Uterus (tissue), 2 donors: Measurements from ENCODE around the gene SPSB2.

Experiments
- POLR2A ChIP-seq, 2 donors: fragments of 450-650 bp; IDR thresholded peaks; one replicate each; pipeline ENCODE4 v1.6.1; 2016; ENCODE audit warnings: antibody characterized with exemption in 2 of 2, mild to moderate bottlenecking in 1 of 2, moderate library complexity in 1 of 2
- TF ChIP-seq, protein P1 (sequence below), 4 experiments: fragments of 200-600 bp in 2 of 4; fragments of 450-650 bp in 2 of 4; sonication (generic) in 2 of 4; IDR thresholded peaks; one replicate each; pipeline ENCODE4 v1.5.1; 2016 to 2019; ENCODE audit warnings: antibody characterized with exemption in 4 of 4, mild to moderate bottlenecking in 2 of 4, moderate library complexity in 1 of 4

DNA sequence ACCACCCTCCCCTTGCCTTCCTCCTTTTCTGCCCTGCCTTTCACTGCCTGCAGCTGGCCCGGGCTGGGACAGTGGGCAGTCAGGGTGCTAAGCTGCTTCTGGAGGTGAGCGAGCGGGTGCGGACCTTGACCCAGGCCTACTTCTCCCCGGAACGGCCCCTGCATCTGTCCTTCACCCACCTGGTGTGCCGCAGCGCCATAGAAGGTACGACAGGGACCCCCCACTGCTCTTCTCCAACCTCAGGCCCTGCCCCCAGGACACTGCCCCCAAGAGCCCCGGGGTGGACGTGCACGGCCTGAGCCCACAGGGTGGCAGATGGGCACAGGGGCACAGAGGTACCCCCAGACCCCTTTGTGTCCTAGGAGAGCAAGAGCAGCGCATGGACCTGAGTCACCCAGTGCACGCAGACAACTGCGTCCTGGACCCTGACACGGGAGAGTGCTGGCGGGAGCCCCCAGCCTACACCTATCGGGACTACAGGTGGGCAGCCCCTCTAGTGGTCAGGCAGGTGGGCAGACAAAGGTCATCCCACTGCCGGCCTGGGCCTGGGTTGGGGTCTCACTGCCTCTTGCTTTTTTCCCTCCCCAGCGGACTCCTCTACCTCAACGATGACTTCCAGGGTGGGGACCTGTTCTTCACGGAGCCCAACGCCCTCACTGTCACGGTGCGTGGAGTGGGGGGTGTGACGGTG is 35.6 kb downstream of the SPSB2 start:
- TF ChIP-seq, protein P1, sequence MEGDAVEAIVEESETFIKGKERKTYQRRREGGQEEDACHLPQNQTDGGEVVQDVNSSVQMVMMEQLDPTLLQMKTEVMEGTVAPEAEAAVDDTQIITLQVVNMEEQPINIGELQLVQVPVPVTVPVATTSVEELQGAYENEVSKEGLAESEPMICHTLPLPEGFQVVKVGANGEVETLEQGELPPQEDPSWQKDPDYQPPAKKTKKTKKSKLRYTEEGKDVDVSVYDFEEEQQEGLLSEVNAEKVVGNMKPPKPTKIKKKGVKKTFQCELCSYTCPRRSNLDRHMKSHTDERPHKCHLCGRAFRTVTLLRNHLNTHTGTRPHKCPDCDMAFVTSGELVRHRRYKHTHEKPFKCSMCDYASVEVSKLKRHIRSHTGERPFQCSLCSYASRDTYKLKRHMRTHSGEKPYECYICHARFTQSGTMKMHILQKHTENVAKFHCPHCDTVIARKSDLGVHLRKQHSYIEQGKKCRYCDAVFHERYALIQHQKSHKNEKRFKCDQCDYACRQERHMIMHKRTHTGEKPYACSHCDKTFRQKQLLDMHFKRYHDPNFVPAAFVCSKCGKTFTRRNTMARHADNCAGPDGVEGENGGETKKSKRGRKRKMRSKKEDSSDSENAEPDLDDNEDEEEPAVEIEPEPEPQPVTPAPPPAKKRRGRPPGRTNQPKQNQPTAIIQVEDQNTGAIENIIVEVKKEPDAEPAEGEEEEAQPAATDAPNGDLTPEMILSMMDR (IDR thresholded peaks at IDR 0.05): no peak
- no peak for TF ChIP-seq POLR2A (IDR thresholded peaks at IDR 0.05)
